ENCODE measurements around the gene INPP1.

GRCh38 chr2:190304404-190304803 is 39.0 kb upstream of the INPP1 start:
- TF ChIP-seq CTCF (IDR thresholded peaks at IDR 0.05), result no peak
- no peak for TF ChIP-seq GABPA (IDR thresholded peaks at IDR 0.05; ENCODE audit: low read depth)
- TF ChIP-seq MXI1 (IDR thresholded peaks at IDR 0.05; ENCODE audit: low read depth, low read length), result no peak
- no peak for TF ChIP-seq CHD2 (IDR thresholded peaks at IDR 0.05; ENCODE audit: low read length, partially characterized antibody)
- no peak for TF ChIP-seq ZBTB33 (IDR thresholded peaks at IDR 0.05; ENCODE audit: borderline replicate concordance, low read depth)
- TF ChIP-seq TCF12 (IDR thresholded peaks at IDR 0.05), result no peak
- no peak for TF ChIP-seq RFX5 (IDR thresholded peaks at IDR 0.05; ENCODE audit: low read length)
- no peak for TF ChIP-seq PBX3 (IDR thresholded peaks at IDR 0.05)
- TF ChIP-seq SMC3 (IDR thresholded peaks at IDR 0.05; ENCODE audit: low read depth, low read length), result no peak
- TF ChIP-seq JUND (IDR thresholded peaks at IDR 0.05), result no peak
- TF ChIP-seq POLR2AphosphoS5 (IDR thresholded peaks at IDR 0.05; ENCODE audit: low read depth, low read length), result no peak
- TF ChIP-seq FOXM1 (IDR thresholded peaks at IDR 0.05; ENCODE audit: low read depth), result no peak
- TF ChIP-seq NFIC (IDR thresholded peaks at IDR 0.05; ENCODE audit: borderline replicate concordance), result no peak
